ENCODE data around the gene RPTOR. TPM values are rescaled to one million over a fixed set of nuclear protein-coding genes. Genes with fewer than 3 reads are reported as not detected.

Gene RPTOR
- polyA plus RNA-seq, 1 donor from 2014 or later = 8.0 TPM

GRCh38 chr17:80616705-80617104 is 72.1 kb downstream of the RPTOR start:
- Histone ChIP-seq H3K4me2 (ENCODE audit: low read length) (no peak overlapping the region), H3F3A (ENCODE audit: insufficient read depth, low read length, poor library complexity, severe bottlenecking) (no peaks in the 10 kb centered on the region), H3K79me2 (replicated peaks; ENCODE audit: insufficient read depth, low read length) (no peaks in the 10 kb centered on the region), H3K27me3 (ENCODE audit: insufficient read depth, low read depth, low read length) (no peaks in the 10 kb centered on the region), H3K4me3 (ENCODE audit: low read length) (no peak overlapping the region), H3K9ac (ENCODE audit: low read length) (no peak overlapping the region), H3K27ac (ENCODE audit: low read length) (no peak overlapping the region), H3K9me3 (ENCODE audit: low read length) (no peaks in the 10 kb centered on the region), H3K36me3 (ENCODE audit: insufficient read depth, low read length) (no peaks in the 10 kb centered on the region), H4K20me1 (ENCODE audit: insufficient read depth) (no peaks in the 10 kb centered on the region), H3K9me2 (ENCODE audit: insufficient read depth, low read length) (no peaks in the 10 kb centered on the region), H2AFZ (ENCODE audit: low read depth, low read length) (no peak overlapping the region)
- TF ChIP-seq MXI1 (conservative IDR thresholded peaks at IDR 0.05; ENCODE audit: poor library complexity, severe bottlenecking) = no peak
- no peak for TF ChIP-seq REST (IDR thresholded peaks at IDR 0.05; ENCODE audit: borderline replicate concordance)
- TF ChIP-seq RAD21 (conservative IDR thresholded peaks at IDR 0.05) = no peak
- TF ChIP-seq EP300 (conservative IDR thresholded peaks at IDR 0.05; ENCODE audit: poor library complexity, severe bottlenecking) = no peak
- TF ChIP-seq EZH2 (IDR thresholded peaks at IDR 0.05; ENCODE audit: borderline replicate concordance, insufficient read depth, low read length, poor library complexity, severe bottlenecking) = no peak
- TF ChIP-seq SMC3 (conservative IDR thresholded peaks at IDR 0.05; ENCODE audit: poor library complexity) = no peak
- no peak for TF ChIP-seq POLR2AphosphoS5 (IDR thresholded peaks at IDR 0.05)
- no peak for TF ChIP-seq TAF1 (IDR thresholded peaks at IDR 0.05; ENCODE audit: low read depth)

- H3K27me3 ChIP-seq (ENCODE audit: insufficient read depth, low read depth, low read length) = no peaks in the 10 kb centered on the region
- H3F3A ChIP-seq (ENCODE audit: insufficient read depth, low read length, poor library complexity, severe bottlenecking) = no peaks in the 10 kb centered on the region
- H3K79me2 ChIP-seq (replicated peaks; ENCODE audit: insufficient read depth, low read length) = no peaks in the 10 kb centered on the region
- no peak overlapping the region for H2AFZ ChIP-seq (ENCODE audit: low read depth, low read length)
- H4K20me1 ChIP-seq (ENCODE audit: insufficient read depth) = no peaks in the 10 kb centered on the region
- no peak overlapping the region for H3K27ac ChIP-seq (ENCODE audit: low read length)
- H3K9me3 ChIP-seq (ENCODE audit: low read length) = no peaks in the 10 kb centered on the region
- TF ChIP-seq SMC3 (conservative IDR thresholded peaks at IDR 0.05; ENCODE audit: poor library complexity) = no peak
- no peak for TF ChIP-seq RAD21 (conservative IDR thresholded peaks at IDR 0.05)
- TF ChIP-seq CTCF (IDR thresholded peaks at IDR 0.05; ENCODE audit: poor library complexity, severe bottlenecking) = no peak
- no peak for TF ChIP-seq EZH2 (IDR thresholded peaks at IDR 0.05; ENCODE audit: borderline replicate concordance, insufficient read depth, low read length, poor library complexity, severe bottlenecking)
- no peak for TF ChIP-seq REST (IDR thresholded peaks at IDR 0.05; ENCODE audit: borderline replicate concordance)
- TF ChIP-seq EP300 (conservative IDR thresholded peaks at IDR 0.05; ENCODE audit: poor library complexity, severe bottlenecking) = no peak
- no peak for TF ChIP-seq POLR2AphosphoS5 (IDR thresholded peaks at IDR 0.05)
- no peak for TF ChIP-seq MXI1 (conservative IDR thresholded peaks at IDR 0.05; ENCODE audit: poor library complexity, severe bottlenecking)
- TF ChIP-seq TAF1 (IDR thresholded peaks at IDR 0.05; ENCODE audit: low read depth) = no peak
- no peaks in the 10 kb centered on the region for H3K9me2 ChIP-seq (ENCODE audit: insufficient read depth, low read length)
- no peak overlapping the region for H3K4me2 ChIP-seq (ENCODE audit: low read length)
- H3K9ac ChIP-seq (ENCODE audit: low read length) = no peak overlapping the region
- no peak overlapping the region for H3K4me3 ChIP-seq (ENCODE audit: low read length)
- H3K36me3 ChIP-seq (ENCODE audit: insufficient read depth, low read length) = no peaks in the 10 kb centered on the region
Observed at GRCh38 chr17:80618304-80618703, 73.7 kb downstream of the RPTOR start.
